ENCODE measurements around the gene CCDC88C.
A peak's percentile ranks its signal among the peaks of the same experiment; 100 is the strongest.

The CCDC88C gene

GRCh38 chr14:91363776-91364523, 53.7 kb downstream of the CCDC88C start:
- DNase-seq = no peak

GRCh38 chr14:91361233-91361811, 56.3 kb downstream of the CCDC88C start:
- no peak for DNase-seq

GRCh38 chr14:91360490-91361232, 57.0 kb downstream of the CCDC88C start:
- DNase-seq = no peak

GRCh38 chr14:91358654-91359220, 58.9 kb downstream of the CCDC88C start:
- DNase-seq = no peak

- DNase-seq = no peak
Measured at GRCh38 chr14:91358025-91358319, 59.6 kb downstream of the CCDC88C start.

- no peak for DNase-seq
Measured at GRCh38 chr14:91357272-91358024, 60.2 kb downstream of the CCDC88C start.

GRCh38 chr14:91356181-91356763, 61.3 kb downstream of the CCDC88C start:
- DNase-seq = no peak

GRCh38 chr14:91354979-91355685, 62.5 kb downstream of the CCDC88C start:
- no peak for DNase-seq

GRCh38 chr14:91354221-91354916, 63.3 kb downstream of the CCDC88C start:
- no peak for DNase-seq

- no peak for DNase-seq
Measured at GRCh38 chr14:91352728-91353692, 64.6 kb downstream of the CCDC88C start.

- no peak for DNase-seq
Measured at GRCh38 chr14:91352053-91352452, 65.6 kb downstream of the CCDC88C start.

GRCh38 chr14:91351512-91351862, 66.1 kb downstream of the CCDC88C start:
- DNase-seq = no peak

- peak; percentile 46 for DNase-seq
Measured at GRCh38 chr14:91350813-91351511, 66.7 kb downstream of the CCDC88C start.

GRCh38 chr14:91350483-91350812, 67.2 kb downstream of the CCDC88C start:
- DNase-seq = no peak

- peak; percentile 69 for DNase-seq
Measured at GRCh38 chr14:91349481-91350074, 68.0 kb downstream of the CCDC88C start.

- no peak for DNase-seq
Measured at GRCh38 chr14:91348845-91349465, 68.7 kb downstream of the CCDC88C start.

- DNase-seq = no peak
Measured at GRCh38 chr14:91346838-91347173, 70.8 kb downstream of the CCDC88C start.

- no peak for DNase-seq
Measured at GRCh38 chr14:91344096-91344495, 73.5 kb downstream of the CCDC88C start.

- DNase-seq = no peak
Measured at GRCh38 chr14:91343051-91343450, 74.6 kb downstream of the CCDC88C start.
